ENCODE data around the gene ALDOA. TPM values are rescaled to one million over a fixed set of nuclear protein-coding genes. Genes with fewer than 3 reads are reported as not detected.

The ALDOA gene
- total and polyA plus RNA-seq, 10 of the 15 experiments (the other 5 are each of a cell fraction or from before 2014, with no cell fraction given) = 218 to 2,339 (median 1,095) TPM

GRCh38 chr16:30084816-30085159 lies 19.2 kb downstream of the ALDOA start:
- Histone ChIP-seq H3K4me3 (no peak overlapping the region), H4K20me1 (ENCODE audit: control insufficient read depth, insufficient read depth) (no peaks in the 10 kb centered on the region), H3K9me3 (replicated peaks; ENCODE audit: control insufficient read depth, insufficient read depth, low read length) (no peaks in the 10 kb centered on the region), H3K36me3 (ENCODE audit: control insufficient read depth in 2 of 2, insufficient read depth in 2 of 2, low read length in 1 of 2) (peaks cover 26 to 33% of the 10 kb centered on the region in 2 experiments; a peak in 3 of 4 replicates), H3K79me2 (ENCODE audit: control insufficient read depth, insufficient read depth, low read length) (peaks cover under 1% of the 10 kb centered on the region), H3K27me3 (replicated peaks in 1 of 2; ENCODE audit: control insufficient read depth in 2 of 2, insufficient read depth in 2 of 2, low read length in 1 of 2) (no peaks in the 10 kb centered on the region), H3K4me1 (ENCODE audit: control insufficient read depth, insufficient read depth, low read length) (no peaks in the 10 kb centered on the region), H3K9ac (ENCODE audit: control insufficient read depth, insufficient read depth, low read length) (no peak overlapping the region), H3K27ac (ENCODE audit: control insufficient read depth, insufficient read depth) (no peak overlapping the region), H2AFZ (ENCODE audit: control insufficient read depth, low read depth, low read length) (no peak overlapping the region), H3K4me2 (ENCODE audit: control insufficient read depth, insufficient read depth) (no peak overlapping the region)
- POLR2A ChIA-PET = no interaction called here
- RAD21 ChIA-PET (ENCODE audit: unreplicated experiment) = no interaction called here
- intact Hi-C loops (cut with micrococcal nuclease; ENCODE audit: unreplicated experiment) = no loop called here
- no peak for ATAC-seq
- SMC1A ChIA-PET (ENCODE audit: uncharacterized antibody, unreplicated experiment) = no interaction called here
- 71% methylated on average over 14 of the region's 17 CpGs for WGBS (ENCODE audit: insufficient coverage, insufficient replicate concordance, low lambda C conversion rate, missing lambda C conversion rate)
- CTCF ChIA-PET = no interaction called here
- in situ Hi-C loops (cut with MboI) = loop anchor here (25.0 kb wide), 1 partner anchor 1803 kb away; no protein-coding TSS in a partner anchor
- FAIRE-seq = no peak
- no TSS peak for BruUV-seq (replicated peaks)
- TF ChIP-seq ZBED1 (IDR thresholded peaks at IDR 0.05; ENCODE audit: borderline replicate concordance) (no peak), ZNF217 (IDR thresholded peaks at IDR 0.05) (no peak), PML (IDR thresholded peaks at IDR 0.05; ENCODE audit: low read length) (no peak), BCL3 (IDR thresholded peaks at IDR 0.05; ENCODE audit: borderline replicate concordance, insufficient read depth, low read depth, low read length, poor library complexity, severe bottlenecking) (no peak), ZNF24 (IDR thresholded peaks at IDR 0.05) (no peak), RB1 (IDR thresholded peaks at IDR 0.05; ENCODE audit: borderline replicate concordance) (no peak), EED (IDR thresholded peaks at IDR 0.05; ENCODE audit: low read depth) (no peak), NFIC (IDR thresholded peaks at IDR 0.05; ENCODE audit: low read depth, low read length) (no peak), POLR2AphosphoS5 (IDR thresholded peaks at IDR 0.05; ENCODE audit: low read length) (no peak), FOS (IDR thresholded peaks at IDR 0.05; ENCODE audit: borderline replicate concordance, extremely low read depth, insufficient read length) (no peak), MEF2B (IDR thresholded peaks at IDR 0.05; ENCODE audit: partially characterized antibody, poor library complexity, severe bottlenecking) (no peak), BHLHE40 (IDR thresholded peaks at IDR 0.05; ENCODE audit: borderline replicate concordance in 1 of 2, low read depth in 2 of 2, low read length in 1 of 2) (no peak), CHD2 (IDR thresholded peaks at IDR 0.05; ENCODE audit: borderline replicate concordance, low read depth, low read length) (no peak), POLR2A (IDR thresholded peaks at IDR 0.05; ENCODE audit: low read depth, low read length) (no peak), CHD1 (IDR thresholded peaks at IDR 0.05; ENCODE audit: low read depth, low read length) (no peak)
- DNase-seq (ENCODE audit: low read depth, low spot score) = no peak

Measured in GM12878 (cell line).